ENCODE data around the gene POLR1B. TPM values are rescaled to one million over a fixed set of nuclear protein-coding genes. Genes with fewer than 3 reads are reported as not detected.

Gene POLR1B, protein sequence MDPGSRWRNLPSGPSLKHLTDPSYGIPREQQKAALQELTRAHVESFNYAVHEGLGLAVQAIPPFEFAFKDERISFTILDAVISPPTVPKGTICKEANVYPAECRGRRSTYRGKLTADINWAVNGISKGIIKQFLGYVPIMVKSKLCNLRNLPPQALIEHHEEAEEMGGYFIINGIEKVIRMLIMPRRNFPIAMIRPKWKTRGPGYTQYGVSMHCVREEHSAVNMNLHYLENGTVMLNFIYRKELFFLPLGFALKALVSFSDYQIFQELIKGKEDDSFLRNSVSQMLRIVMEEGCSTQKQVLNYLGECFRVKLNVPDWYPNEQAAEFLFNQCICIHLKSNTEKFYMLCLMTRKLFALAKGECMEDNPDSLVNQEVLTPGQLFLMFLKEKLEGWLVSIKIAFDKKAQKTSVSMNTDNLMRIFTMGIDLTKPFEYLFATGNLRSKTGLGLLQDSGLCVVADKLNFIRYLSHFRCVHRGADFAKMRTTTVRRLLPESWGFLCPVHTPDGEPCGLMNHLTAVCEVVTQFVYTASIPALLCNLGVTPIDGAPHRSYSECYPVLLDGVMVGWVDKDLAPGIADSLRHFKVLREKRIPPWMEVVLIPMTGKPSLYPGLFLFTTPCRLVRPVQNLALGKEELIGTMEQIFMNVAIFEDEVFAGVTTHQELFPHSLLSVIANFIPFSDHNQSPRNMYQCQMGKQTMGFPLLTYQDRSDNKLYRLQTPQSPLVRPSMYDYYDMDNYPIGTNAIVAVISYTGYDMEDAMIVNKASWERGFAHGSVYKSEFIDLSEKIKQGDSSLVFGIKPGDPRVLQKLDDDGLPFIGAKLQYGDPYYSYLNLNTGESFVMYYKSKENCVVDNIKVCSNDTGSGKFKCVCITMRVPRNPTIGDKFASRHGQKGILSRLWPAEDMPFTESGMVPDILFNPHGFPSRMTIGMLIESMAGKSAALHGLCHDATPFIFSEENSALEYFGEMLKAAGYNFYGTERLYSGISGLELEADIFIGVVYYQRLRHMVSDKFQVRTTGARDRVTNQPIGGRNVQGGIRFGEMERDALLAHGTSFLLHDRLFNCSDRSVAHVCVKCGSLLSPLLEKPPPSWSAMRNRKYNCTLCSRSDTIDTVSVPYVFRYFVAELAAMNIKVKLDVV
- 12.1 to 17.7 TPM (median 15.0 TPM) in 3 replicates for total RNA-seq
- long read RNA-seq, full-length matches to known transcripts: 13 of 17 reads
- long read RNA-seq, partial matches to known transcripts: 0 of 17 reads
- long read RNA-seq, other reads (novel, unspliced or antisense): 4 of 17 reads

DNA sequence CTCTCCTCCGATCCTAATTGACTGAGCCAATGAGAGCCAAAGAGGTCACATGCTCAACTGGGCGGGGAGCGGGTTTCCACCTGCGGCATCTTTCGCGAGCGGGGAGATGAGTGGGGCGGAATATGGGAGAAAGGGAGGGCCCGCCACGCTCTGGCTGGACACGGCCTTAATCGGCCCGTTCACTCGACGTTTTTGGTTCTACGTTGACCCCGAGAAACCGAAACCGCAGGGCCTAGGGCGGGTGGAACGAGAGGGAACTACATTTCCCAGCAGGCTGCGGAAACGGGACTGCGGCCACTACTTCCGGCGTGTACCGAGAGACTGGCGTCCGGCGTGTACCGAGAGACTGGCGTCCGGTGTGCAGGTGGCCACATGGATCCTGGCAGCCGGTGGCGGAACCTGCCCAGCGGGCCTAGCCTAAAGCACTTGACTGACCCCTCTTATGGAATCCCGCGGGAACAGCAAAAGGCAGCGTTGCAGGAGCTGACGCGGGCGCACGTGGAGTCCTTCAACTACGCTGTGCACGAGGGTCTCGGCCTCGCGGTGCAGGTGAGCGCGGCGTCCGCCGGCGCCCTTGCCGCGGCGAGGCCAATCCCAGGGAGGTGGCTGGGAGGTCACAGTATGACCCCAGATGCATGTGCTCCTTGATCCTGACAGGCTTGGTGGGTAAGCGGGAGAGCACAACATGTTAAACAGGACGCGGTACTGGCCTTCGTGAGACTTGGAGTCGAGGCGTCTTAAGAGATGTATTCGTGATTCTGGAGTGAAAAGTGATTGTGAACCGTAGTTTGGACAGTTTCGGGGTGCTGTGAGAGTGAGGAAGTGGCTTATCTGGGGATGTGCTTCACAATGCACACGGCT is at the start of gene POLR1B:
Gene POLR1B (plus strand): TSS at position 343 of the 861 bp plus-strand sequence. CDS start 30 bp downstream, at position 373.
- H3K4me1 Mint-ChIP-seq (ENCODE audit: low read depth): peaks cover 6% of the 10 kb centered on the region
- no peak within 1 kb of the TSS for H3K27ac Mint-ChIP-seq (ENCODE audit: unreplicated experiment)
- TF ChIP-seq, protein P1, sequence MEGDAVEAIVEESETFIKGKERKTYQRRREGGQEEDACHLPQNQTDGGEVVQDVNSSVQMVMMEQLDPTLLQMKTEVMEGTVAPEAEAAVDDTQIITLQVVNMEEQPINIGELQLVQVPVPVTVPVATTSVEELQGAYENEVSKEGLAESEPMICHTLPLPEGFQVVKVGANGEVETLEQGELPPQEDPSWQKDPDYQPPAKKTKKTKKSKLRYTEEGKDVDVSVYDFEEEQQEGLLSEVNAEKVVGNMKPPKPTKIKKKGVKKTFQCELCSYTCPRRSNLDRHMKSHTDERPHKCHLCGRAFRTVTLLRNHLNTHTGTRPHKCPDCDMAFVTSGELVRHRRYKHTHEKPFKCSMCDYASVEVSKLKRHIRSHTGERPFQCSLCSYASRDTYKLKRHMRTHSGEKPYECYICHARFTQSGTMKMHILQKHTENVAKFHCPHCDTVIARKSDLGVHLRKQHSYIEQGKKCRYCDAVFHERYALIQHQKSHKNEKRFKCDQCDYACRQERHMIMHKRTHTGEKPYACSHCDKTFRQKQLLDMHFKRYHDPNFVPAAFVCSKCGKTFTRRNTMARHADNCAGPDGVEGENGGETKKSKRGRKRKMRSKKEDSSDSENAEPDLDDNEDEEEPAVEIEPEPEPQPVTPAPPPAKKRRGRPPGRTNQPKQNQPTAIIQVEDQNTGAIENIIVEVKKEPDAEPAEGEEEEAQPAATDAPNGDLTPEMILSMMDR (IDR thresholded peaks at IDR 0.05): no peak
- no peaks in the 10 kb centered on the region for H3K9me3 Mint-ChIP-seq (ENCODE audit: low read depth)
- no peaks in the 10 kb centered on the region for H3K27me3 Mint-ChIP-seq (ENCODE audit: low read depth)
- peaks cover 2% of the 10 kb centered on the region for H3K36me3 Mint-ChIP-seq (ENCODE audit: low read depth)
- peak; percentile 94 for DNase-seq (ENCODE audit: low spot score)
- H3K4me3 Mint-ChIP-seq (ENCODE audit: unreplicated experiment): no peak within 1 kb of the TSS

DNA sequence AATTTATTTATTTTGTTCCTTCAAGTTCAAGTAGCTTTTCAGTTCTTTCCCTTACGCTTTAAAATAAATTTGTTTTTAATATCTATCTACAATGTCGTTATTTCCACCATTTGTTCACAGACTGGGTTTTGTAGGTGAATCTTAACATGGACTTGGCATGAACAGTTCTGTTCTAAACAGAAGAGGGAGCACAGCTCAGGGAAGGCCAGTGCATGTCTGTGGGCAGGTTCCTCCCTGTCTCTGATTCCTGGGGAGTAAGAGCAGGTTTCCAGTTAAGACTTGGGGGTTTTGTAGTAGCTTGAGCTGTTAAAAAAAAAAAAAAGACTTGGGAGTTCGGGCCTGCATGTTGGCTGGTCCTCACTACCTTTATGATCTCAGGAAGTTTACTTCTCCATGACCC is 49.2 kb upstream of the POLR1B start:
- Mint-ChIP-seq H3K27me3 (ENCODE audit: low read depth) (no peaks in the 10 kb centered on the region), H3K27ac (ENCODE audit: unreplicated experiment) (peak overlapping the region; percentile 74), H3K4me3 (ENCODE audit: unreplicated experiment) (no peak overlapping the region), H3K9me3 (ENCODE audit: low read depth) (no peaks in the 10 kb centered on the region), H3K4me1 (ENCODE audit: low read depth) (no peaks in the 10 kb centered on the region), H3K36me3 (ENCODE audit: low read depth) (peaks cover 4% of the 10 kb centered on the region)
- TF ChIP-seq, protein P1 (IDR thresholded peaks at IDR 0.05): peak; percentile 52
- DNase-seq (ENCODE audit: low spot score): no peak

DNA sequence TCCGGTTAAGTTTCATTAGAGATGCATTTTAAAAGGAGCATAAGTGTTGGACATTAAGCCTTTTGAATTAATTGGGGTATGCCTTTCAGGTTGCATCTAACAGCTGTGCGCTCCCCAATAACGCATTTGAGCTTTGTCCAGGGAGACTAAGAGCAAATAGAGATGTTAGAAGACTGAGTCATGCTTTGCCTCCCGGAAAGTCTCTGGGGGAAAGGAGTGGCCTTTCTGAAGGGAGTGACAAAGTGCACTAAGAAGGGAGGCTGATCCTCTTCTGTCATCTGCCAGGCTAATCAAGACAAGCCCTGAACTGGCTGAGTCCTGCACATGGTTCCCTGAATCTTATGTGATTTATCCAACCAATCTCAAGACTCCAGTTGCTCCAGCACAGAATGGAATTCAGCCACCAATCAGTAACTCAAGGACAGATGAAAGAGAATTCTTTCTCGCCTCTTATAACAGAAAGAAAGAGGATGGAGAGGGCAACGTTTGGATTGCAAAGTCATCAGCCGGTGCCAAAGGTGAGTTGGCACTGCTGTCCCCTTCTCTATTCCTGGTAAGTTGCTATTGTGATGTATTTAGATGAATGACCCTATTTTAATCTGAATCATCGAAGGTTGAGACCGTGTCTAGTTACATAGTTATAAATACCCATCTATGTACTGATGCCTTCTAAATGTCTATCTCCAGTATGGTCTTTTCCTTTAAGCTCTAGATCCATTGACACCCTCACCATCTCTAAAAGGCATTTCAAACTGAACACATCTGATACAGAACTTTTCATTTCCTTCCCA is 48.2 kb upstream of the POLR1B start:
- H3K27me3 Mint-ChIP-seq (ENCODE audit: low read depth): no peaks in the 10 kb centered on the region
- H3K4me3 Mint-ChIP-seq (ENCODE audit: unreplicated experiment): no peak overlapping the region
- peaks cover 4% of the 10 kb centered on the region for H3K36me3 Mint-ChIP-seq (ENCODE audit: low read depth)
- no peak overlapping the region for H3K27ac Mint-ChIP-seq (ENCODE audit: unreplicated experiment)
- no peaks in the 10 kb centered on the region for H3K4me1 Mint-ChIP-seq (ENCODE audit: low read depth)
- DNase-seq (ENCODE audit: low spot score): no peak
- TF ChIP-seq, protein P1 (IDR thresholded peaks at IDR 0.05): no peak
- H3K9me3 Mint-ChIP-seq (ENCODE audit: low read depth): no peaks in the 10 kb centered on the region

DNA sequence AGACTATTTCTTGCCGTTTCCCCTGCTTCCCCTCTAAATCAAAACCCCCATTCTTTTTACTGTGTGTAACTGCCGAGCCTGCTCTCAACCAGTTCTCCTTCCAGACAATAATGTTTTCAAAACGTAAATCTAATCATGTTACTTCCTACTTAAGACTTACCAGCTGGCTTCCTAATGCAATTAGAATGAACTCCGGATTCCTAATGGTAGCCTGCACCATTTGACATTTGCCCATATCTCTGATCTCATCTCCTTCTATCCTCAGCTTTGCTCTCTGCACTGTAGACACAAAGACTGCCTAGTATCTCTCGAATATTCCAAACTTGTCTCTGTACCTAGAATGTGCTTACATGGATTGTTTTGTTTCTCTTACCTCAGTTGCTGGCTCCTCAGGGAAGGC is 47.4 kb upstream of the POLR1B start:
- Mint-ChIP-seq H3K36me3 (ENCODE audit: low read depth) (peaks cover 8% of the 10 kb centered on the region), H3K27me3 (ENCODE audit: low read depth) (no peaks in the 10 kb centered on the region), H3K4me1 (ENCODE audit: low read depth) (no peaks in the 10 kb centered on the region), H3K27ac (ENCODE audit: unreplicated experiment) (no peak overlapping the region), H3K9me3 (ENCODE audit: low read depth) (no peaks in the 10 kb centered on the region), H3K4me3 (ENCODE audit: unreplicated experiment) (no peak overlapping the region)
- DNase-seq (ENCODE audit: low spot score): no peak
- TF ChIP-seq, protein P1 (IDR thresholded peaks at IDR 0.05): no peak

Measured in chondrocyte (in vitro differentiated cells).